ELF-1 (cell line): ENCODE measurements around the gene KCNV2.

Experiments used
- DNase-seq: peaks from one replicate; pipeline ENCODE4 v3.0.0-alpha.2; 2016; ENCODE audit warnings: low read depth, low spot score

Gene KCNV2

GRCh38 chr9:2758162-2758897 is 41.0 kb downstream of the KCNV2 start:
- no peak for DNase-seq

- no peak for DNase-seq
Observed at GRCh38 chr9:2758898-2759510, 41.7 kb downstream of the KCNV2 start.

- no peak for DNase-seq
Observed at GRCh38 chr9:2761424-2761823, 44.1 kb downstream of the KCNV2 start.

- DNase-seq: no peak
Observed at GRCh38 chr9:2764353-2764752, 47.0 kb downstream of the KCNV2 start.

GRCh38 chr9:2765250-2765880 is 48.1 kb downstream of the KCNV2 start:
- DNase-seq: peak; percentile 54

GRCh38 chr9:2767800-2768677 is 50.7 kb downstream of the KCNV2 start:
- no peak for DNase-seq

GRCh38 chr9:2771087-2771486 is 53.8 kb downstream of the KCNV2 start:
- DNase-seq: no peak

GRCh38 chr9:2771661-2772060 is 54.4 kb downstream of the KCNV2 start:
- DNase-seq: no peak

- DNase-seq: no peak
Observed at GRCh38 chr9:2777454-2777853, 60.1 kb downstream of the KCNV2 start.

GRCh38 chr9:2778816-2779215 is 61.5 kb downstream of the KCNV2 start:
- no peak for DNase-seq
